DOHH2 (cell line): ENCODE measurements around the gene TMEM18.

Source experiments
- H3F3A ChIP-seq: fragments of 200-600 bp; sonication (generic), shearing (Covaris generic); 2 replicates; pipeline ENCODE4 v1.6.0; 2016; ENCODE audit warnings: antibody characterized with exemption, mild to moderate bottlenecking; ENCODE audit not compliant: control insufficient read depth, insufficient read depth
- H3K27ac ChIP-seq: fragments of 200-600 bp; sonication (generic); 2 replicates; pipeline ENCODE4 v1.5.1; 2014; ENCODE audit warnings: low read depth, mild to moderate bottlenecking, low read length, moderate library complexity
- H3K27me3 ChIP-seq: fragments of 200-600 bp; sonication (generic); 2 replicates; pipeline ENCODE4 v1.6.1; 2014; ENCODE audit warnings: mild to moderate bottlenecking, low read length, mixed read lengths; ENCODE audit not compliant: control insufficient read depth
- H3K36me3 ChIP-seq: fragments of 200-600 bp; sonication (generic); 2 replicates; pipeline ENCODE4 v1.6.1; 2014; ENCODE audit warnings: mild to moderate bottlenecking, low read length, moderate library complexity, mixed read lengths; ENCODE audit not compliant: control insufficient read depth
- H3K4me1 ChIP-seq: fragments of 200-600 bp; sonication (generic); 2 replicates; pipeline ENCODE4 v1.6.1; 2014; ENCODE audit warnings: mild to moderate bottlenecking, low read length, mixed read lengths; ENCODE audit not compliant: control insufficient read depth
- H3K4me2 ChIP-seq: fragments of 200-600 bp; sonication (generic); 2 replicates; pipeline ENCODE4 v1.6.0; 2014; ENCODE audit warnings: mild to moderate bottlenecking, low read length, moderate library complexity
- H3K4me3 ChIP-seq: fragments of 200-600 bp; sonication (generic); 2 replicates; pipeline ENCODE4 v1.5.1; 2014; ENCODE audit warnings: mild to moderate bottlenecking, low read length, mixed read lengths
- H3K79me2 ChIP-seq: fragments of 200-600 bp; sonication (generic); 2 replicates; pipeline ENCODE4 v1.6.1; 2014; ENCODE audit warnings: mild to moderate bottlenecking, low read length, mixed read lengths; ENCODE audit not compliant: control insufficient read depth
- H3K9me2 ChIP-seq: fragments of 200-600 bp; sonication (generic); replicated peaks from 2 replicates; pipeline ENCODE4 v1.6.1; 2014; ENCODE audit warnings: mild to moderate bottlenecking, low read length, mixed read lengths; ENCODE audit not compliant: control insufficient read depth
- H3K9me3 ChIP-seq: fragments of 200-600 bp; sonication (generic); 2 replicates; pipeline ENCODE4 v1.6.1; 2014; ENCODE audit warnings: antibody characterized with exemption, low read length, mixed read lengths; ENCODE audit not compliant: control insufficient read depth, insufficient read depth
- H4K20me1 ChIP-seq: fragments of 200-600 bp; sonication (generic); 2 replicates; pipeline ENCODE4 v1.6.0; 2014; ENCODE audit warnings: low read depth, mild to moderate bottlenecking, antibody characterized with exemption, low read length, moderate library complexity; ENCODE audit not compliant: control insufficient read depth, insufficient read depth
- CTCF ChIP-seq: fragments of 200-600 bp; sonication (generic); IDR thresholded peaks from one replicate; pipeline ENCODE4 v1.5.1; 2014; ENCODE audit warnings: antibody characterized with exemption, mild to moderate bottlenecking, low read depth, low read length; ENCODE audit not compliant: poor library complexity, severe bottlenecking
- EZH2phosphoT487 ChIP-seq: fragments of 200-600 bp; sonication (generic); IDR thresholded peaks from 2 replicates; pipeline ENCODE4 v1.6.1; 2017; ENCODE audit warnings: borderline replicate concordance, mild to moderate bottlenecking, antibody characterized with exemption, low read length, moderate library complexity, mixed read lengths

The TMEM18 gene

GRCh38 chr2:623130-623922, 53.9 kb downstream of the TMEM18 start:
- H3K27me3 ChIP-seq, result no peaks in the 10 kb centered on the region
- no peak overlapping the region for H3K27ac ChIP-seq

GRCh38 chr2:622357-622756, 54.8 kb downstream of the TMEM18 start:
- TF ChIP-seq CTCF (no peak), EZH2phosphoT487 (no peak)
- no peaks in the 10 kb centered on the region for H3F3A ChIP-seq
- no peak overlapping the region for H3K27ac ChIP-seq
- H4K20me1 ChIP-seq, result no peaks in the 10 kb centered on the region
- no peaks in the 10 kb centered on the region for H3K27me3 ChIP-seq
- no peaks in the 10 kb centered on the region for H3K79me2 ChIP-seq
- no peaks in the 10 kb centered on the region for H3K36me3 ChIP-seq
- no peaks in the 10 kb centered on the region for H3K4me1 ChIP-seq
- peaks cover 3% of the 10 kb centered on the region; the same call in 1 of the 2 replicates for H3K9me3 ChIP-seq
- H3K4me2 ChIP-seq, result no peak overlapping the region
- no peak overlapping the region for H3K4me3 ChIP-seq
- no peaks in the 10 kb centered on the region for H3K9me2 ChIP-seq

More at GRCh38 chr2:623130-623922, 53.9 kb downstream of the TMEM18 start:
- no peak overlapping the region for H3K4me3 ChIP-seq
- H3K4me2 ChIP-seq, result no peak overlapping the region
- no peaks in the 10 kb centered on the region for H4K20me1 ChIP-seq
- no peaks in the 10 kb centered on the region for H3F3A ChIP-seq
- H3K79me2 ChIP-seq, result no peaks in the 10 kb centered on the region
- TF ChIP-seq EZH2phosphoT487 (no peak), CTCF (no peak)
- no peaks in the 10 kb centered on the region for H3K36me3 ChIP-seq
- H3K4me1 ChIP-seq, result no peaks in the 10 kb centered on the region
- H3K9me2 ChIP-seq, result no peaks in the 10 kb centered on the region
- no peaks in the 10 kb centered on the region; the same call in 1 of the 2 replicates for H3K9me3 ChIP-seq

- H3K27ac ChIP-seq, result no peak overlapping the region
- TF ChIP-seq CTCF (no peak), EZH2phosphoT487 (no peak)
These were observed 55.7 kb downstream of the TMEM18 start for GRCh38 chr2:621303-622099.

More at GRCh38 chr2:621303-622099, 55.7 kb downstream of the TMEM18 start:
- H3K79me2 ChIP-seq, result no peaks in the 10 kb centered on the region
- H3F3A ChIP-seq, result no peaks in the 10 kb centered on the region
- H3K4me1 ChIP-seq, result no peaks in the 10 kb centered on the region
- H3K4me3 ChIP-seq, result no peak overlapping the region
- no peaks in the 10 kb centered on the region for H4K20me1 ChIP-seq
- H3K27me3 ChIP-seq, result no peaks in the 10 kb centered on the region
- no peaks in the 10 kb centered on the region for H3K36me3 ChIP-seq
- H3K9me2 ChIP-seq, result no peaks in the 10 kb centered on the region
- H3K4me2 ChIP-seq, result no peak overlapping the region
- H3K9me3 ChIP-seq, result peaks cover 3% of the 10 kb centered on the region; the same call in 1 of the 2 replicates
